RPMI8226 (cell line): Measurements from ENCODE around the gene SHISAL2B.
"Not testable (repeated sequence)": the region's sequence is repeated elsewhere in the genome, so short reads cannot be mapped to it uniquely, and the experiment has no call there.

ENCODE experiments used
- DNase-seq: peaks from one replicate; pipeline ENCODE4 v3.0.0-alpha.2; 2015

SHISAL2B gene

DNA sequence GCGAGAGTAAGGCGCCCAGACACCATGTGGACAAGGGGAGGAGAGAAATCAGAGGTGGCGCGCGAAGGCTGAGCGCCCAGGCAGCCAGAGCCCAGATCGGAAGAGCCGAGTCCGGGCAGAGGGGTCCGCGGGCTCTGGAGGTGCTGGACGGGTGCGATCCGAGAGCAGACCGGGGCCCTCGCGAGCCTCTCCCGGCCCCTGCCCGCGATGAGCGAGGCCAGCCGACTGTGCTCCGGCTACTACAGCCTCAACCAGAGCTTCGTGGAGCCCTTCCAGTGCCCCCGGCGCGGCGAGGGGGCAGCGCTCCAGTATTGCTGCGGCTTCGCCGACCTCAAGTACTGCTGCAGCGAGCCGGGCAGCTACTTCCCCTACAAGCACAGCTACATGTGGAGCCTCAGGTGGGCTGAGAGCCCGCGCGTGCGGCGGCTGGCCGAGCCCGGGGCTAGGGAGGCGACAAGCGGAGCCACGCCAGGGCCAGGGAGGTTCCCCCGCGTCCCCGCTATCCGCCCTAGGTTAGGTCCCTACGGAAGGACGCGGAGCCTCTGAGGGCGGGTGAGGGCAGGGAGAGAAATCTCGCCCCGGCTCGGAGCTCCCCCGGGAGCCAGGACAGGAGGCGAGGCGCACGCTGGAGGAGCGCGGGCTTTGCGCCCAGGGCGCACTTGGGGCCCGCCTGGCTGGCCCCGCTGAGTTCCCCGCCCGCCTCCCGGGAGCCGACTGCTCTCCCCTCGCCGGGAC, at the start of gene SHISAL2B:
Gene SHISAL2B (plus strand): TSS at position 87 of the 735 bp plus-strand sequence. CDS start 121 bp downstream, at position 208.
- no peak for DNase-seq

DNA sequence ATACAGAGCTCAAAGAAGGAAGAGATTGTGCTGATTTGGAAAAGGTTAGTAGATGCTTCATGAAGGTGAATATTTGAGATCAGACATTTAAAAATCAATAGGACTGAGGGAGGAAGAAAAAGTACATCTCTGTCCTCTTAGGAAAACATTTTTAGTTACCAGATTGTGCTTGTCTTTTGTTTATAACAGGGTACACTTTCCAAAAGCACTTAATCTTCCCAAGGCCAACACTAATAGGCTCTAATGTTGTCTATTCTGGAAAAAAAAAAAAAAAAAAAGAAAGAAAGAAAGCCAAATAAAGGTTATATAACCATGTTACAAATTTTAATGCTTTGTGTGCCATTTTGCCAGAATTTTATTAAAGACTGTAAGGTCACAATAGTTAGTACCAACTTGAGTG, 45.5 kb upstream of the SHISAL2B start:
- no peak for DNase-seq

DNA sequence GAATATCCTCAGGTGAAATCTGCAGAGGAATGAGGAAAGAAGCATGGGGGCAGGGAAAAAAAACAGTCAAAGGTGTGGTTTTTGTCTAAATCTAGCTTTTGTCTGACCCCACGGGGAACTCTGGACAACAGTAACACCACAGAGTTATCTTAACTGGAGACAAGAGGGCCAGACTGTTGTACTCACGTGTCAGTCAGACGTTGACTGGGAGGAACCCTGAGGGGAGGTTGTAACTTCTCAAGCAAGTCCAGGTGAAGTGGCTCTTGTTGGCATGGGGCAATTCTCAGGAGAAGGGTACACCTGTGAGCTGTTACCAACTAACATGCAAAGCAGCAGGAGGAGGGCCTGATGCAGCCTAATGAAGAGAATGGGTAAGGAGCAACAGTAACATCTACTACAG, 44.1 kb upstream of the SHISAL2B start:
- DNase-seq = no peak

DNA sequence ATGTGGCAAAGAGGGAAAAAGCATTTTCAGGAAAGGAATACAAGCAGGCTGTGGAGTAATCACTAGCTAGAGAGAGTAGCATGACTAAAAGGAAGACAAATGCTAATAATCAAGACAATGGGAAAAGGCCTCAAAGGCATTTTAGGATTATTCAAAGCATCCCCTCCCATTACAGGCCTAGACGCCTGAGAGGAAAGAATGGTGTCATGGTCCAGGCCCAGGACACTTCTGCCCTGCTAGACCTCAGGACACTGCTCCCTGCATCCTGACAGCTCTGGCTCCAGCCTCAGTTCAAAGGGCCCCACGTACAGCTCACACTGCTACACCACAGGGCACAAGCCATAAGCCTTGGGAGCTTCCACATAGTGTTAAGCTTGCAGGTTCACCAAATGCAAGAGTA, 40.8 kb upstream of the SHISAL2B start:
- DNase-seq = no peak

DNA sequence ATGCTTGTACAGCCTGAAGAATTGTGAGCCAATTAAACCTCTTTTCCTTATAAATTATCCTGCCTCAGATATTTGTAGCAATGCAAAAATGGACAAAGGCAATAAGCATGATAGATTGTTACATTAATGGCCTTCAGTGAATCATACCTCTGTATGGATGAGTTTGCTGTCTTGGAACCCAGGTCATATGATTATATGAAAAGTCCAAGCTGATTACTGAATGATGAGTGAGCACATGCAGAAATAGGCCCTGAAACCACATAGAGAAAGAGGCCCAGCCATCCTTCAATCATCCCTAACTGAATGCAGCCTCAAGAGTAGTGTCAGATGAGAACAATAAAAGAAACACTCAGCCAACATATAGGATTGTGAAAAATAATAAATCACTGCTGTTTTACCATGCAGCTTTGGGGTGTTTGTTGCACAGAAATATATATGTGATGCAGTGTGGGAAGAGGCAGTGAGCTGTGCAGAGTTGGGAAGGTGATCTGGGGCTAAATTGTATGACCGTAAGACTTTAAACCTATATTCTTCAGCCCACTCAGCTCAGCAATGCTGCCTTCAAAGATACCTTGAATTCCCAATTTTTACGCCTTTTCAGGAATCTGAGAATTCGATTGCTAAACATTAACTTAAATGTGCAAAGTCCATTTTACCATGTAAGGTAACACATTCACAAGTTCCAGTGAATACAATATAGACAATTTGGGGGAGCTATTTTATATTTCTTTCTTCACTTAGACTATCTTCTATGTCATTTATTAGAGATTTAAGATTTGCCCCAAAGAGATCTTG, 36.3 kb upstream of the SHISAL2B start:
- no peak for DNase-seq

DNA sequence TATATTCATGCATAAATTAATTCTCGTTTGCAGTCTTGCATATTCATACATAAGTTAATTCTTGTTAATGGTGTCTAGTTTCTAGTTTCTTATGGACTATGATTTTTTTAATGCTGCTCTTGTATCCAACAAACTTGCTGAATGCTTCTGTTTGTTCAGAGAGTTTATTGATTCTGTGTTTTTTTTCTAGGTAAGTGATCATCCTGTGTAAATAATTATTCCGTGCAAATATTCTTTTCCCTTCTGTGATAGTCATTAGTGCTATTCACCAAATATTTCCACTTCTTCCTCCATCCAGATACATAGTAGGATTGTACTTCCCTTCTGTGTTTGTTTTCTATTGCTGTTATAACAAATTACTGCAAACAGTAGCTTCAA, 35.8 kb upstream of the SHISAL2B start:
- no peak for DNase-seq

DNA sequence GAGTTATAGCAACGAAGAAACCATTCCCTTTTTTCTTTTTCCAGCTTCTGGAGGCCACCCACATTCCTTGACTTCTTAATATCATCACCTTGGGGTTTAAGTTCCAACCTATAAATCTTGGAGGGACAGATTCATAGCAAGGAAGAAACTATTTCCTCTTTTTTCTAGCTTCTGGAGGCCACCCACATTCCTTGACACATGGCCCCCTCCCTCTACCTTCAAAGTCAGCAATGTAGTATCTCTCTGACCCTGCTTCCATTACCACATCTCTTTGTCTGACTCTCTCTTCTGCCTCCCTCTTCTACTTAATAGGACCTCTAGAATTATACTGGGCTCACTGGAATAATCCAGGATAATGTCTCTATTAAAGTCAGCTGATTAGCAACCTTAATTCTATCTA, 34.7 kb upstream of the SHISAL2B start:
- no peak for DNase-seq

DNA sequence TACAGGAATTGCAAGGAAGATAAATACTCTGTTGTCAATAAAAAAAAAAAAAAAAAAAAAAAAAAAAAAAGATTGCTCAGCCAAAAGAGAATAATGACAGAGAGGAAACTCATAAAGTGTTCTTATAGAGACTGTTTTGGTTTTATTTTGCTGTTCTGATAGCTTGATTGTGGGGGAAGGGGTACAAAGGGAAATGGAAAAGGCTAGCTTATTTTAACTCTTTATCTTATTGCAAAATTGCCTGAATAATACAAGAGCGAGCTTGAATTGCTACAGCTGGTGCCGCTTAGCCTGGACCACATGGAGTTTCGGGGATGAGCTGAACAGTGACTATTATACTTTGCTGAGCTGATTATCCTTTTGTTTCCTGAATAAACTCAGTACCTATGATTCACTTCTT, 31.0 kb upstream of the SHISAL2B start:
- DNase-seq = no peak

DNA sequence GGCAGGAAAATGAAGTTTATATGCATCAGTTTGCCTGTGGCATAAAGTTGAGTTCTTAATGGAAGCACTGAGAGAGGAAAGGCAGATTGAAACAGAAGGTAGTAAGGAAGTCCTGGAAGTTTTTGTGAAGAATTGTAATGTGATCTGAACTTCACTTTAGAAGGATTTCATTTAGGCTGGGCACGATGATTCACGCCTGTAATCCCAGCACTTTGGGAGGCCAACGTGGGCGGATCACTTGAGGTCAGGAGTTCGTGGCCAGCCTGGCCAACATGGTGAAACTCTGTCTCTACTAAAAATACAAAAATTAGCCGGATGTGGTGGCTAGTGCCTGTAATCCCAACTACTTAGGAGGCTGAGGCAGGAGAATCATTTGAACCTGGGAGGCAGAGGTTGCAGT, 27.1 kb upstream of the SHISAL2B start:
- DNase-seq = not testable (repeated sequence)

DNA sequence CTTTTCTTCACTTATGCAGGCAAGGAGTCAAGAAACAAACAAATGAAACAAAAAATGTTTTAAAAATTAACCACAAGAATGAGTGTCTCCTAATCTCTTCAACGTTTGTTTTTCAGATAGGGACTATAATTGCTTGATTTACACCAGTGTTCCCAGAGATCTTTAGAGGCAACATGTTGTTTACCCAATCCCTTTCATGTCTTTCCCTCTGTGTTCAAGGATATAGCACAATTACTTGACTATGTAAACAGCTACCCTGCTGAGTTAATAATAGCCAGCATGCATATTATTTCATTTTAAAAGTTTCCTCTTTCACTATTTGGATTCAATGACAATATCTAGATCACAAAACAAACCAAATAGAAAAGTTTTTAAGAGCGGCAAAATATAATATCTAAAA, 25.1 kb upstream of the SHISAL2B start:
- no peak for DNase-seq

DNA sequence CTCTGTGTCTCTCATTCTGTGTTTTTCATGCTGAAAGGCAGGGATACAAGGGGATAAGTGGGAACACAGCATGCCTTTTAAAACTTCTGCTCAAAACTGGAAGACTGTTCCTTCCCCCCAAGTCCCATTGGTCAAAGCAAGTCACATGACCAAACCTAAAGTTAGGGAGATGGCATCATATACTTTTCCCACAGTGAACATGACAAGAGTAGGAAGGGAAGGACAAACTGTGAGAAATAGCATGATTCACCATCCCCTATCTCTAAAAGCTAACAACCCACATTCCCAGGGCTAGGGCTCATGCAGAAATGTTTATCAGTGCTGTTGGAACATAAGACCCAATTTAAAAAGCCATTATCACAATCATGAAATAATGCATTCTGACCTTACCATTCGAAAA, 24.2 kb upstream of the SHISAL2B start:
- no peak for DNase-seq

DNA sequence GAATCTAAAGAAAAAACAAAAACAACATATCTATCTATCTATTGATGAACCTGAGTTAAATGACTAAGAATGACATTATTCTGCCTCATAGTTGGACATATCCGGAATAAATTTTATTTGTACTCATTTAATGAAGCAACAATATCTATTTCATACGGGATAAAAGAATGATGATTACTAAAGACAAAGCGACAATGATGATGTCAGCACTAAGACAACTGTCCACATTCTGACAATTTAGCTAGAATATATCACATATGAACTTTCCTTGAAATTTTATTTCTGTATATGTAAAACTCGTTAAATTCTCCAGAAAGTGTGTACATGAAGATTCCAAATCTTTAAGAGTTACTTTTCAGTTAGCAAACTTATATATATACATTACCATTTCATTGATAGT, 23.2 kb upstream of the SHISAL2B start:
- DNase-seq = no peak

DNA sequence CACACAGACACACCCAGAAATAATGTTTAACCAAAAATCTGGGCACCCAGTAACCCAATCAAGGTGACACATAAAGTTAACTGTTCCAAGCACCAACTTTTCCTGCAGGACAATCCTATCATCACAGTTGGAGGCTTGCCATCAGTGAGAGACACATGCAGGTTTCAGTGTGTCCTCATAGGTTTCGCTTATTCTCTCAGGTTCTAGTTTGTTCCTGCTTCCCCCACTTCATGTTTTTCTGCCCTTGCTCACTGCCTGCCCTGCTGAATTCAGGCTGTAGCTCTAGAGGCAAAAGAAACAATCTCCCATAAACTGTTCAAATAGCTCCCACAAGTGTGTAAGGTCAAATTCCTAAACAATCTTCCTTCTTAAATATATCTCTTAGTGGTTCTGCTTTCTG, 20.0 kb upstream of the SHISAL2B start:
- DNase-seq = no peak

DNA sequence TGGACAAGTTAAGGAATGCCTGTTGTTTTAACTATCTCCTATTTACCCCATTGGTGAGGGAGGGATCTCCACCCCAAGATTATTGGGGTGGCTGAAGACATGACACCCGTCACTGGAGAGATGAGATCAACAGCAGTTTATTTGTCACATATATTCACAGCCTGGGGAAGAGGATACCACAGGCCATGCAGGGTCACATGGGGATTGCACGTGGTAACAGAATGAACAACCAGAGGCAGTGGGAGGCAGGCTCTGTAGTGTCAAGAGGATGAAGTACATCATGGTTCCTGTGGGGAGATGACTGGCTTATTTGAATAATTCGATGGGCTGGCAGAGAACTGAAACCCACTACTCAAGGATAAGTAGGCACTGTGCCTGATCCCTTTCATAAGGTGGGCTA, 18.6 kb upstream of the SHISAL2B start:
- DNase-seq = no peak

DNA sequence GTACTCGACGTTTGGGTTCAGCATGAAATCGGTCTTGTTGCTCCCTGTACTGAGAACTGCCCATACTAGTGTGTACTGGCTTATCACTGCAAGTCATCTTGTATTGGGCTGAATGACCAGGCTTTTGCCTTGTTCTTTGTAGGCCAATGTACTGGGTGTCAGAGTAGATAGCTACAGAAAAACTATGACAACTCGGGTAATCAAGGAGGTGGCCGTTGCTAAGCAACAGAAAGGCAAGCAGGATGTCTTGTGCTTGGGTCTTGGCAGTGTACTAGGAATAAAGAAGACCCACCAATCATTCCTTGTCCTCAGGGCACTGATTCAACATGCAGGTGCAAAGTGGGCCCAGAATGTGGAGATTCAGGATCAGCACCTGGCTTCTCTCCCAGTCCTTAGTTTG, 11.9 kb upstream of the SHISAL2B start:
- DNase-seq = no peak

DNA sequence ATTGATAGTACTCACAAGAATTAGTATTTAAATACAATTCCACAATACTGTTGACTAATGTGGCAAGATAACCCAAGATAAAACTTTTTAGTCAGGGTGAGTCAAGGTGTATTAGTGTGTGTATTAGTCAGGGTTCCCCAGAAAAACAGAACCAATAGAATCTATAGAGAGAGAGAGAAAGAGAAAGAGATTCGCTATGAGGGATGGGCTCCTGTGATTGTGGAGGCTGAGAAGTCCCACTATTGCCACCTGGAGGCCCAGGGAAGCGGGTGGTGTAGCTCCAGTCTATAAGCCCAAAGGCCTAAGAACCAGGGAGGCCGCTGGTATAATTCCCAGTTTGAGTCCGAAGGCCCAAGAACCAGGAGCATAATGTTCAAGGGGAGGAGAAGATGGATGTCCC, 10.0 kb upstream of the SHISAL2B start:
- DNase-seq = no peak

DNA sequence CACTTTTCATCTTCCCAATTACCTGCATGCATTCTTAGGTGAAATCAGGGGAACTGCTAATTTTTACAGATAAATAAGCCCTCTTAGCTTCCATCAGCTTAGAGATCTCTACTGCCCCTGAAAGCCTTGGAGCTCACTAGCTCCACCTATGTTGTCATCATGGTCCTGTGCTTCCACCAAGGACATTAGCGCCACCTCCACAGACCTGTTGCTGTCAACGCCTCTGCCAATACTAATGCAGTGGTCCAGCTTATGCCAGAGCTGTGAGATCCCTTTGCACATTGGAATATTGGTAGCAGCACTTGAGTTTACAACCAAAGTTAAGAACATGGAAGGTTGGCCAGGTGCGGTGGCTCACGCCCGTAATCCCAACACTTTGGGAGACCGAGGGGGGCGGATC, 7.7 kb upstream of the SHISAL2B start:
- DNase-seq = peak; percentile 8

DNA sequence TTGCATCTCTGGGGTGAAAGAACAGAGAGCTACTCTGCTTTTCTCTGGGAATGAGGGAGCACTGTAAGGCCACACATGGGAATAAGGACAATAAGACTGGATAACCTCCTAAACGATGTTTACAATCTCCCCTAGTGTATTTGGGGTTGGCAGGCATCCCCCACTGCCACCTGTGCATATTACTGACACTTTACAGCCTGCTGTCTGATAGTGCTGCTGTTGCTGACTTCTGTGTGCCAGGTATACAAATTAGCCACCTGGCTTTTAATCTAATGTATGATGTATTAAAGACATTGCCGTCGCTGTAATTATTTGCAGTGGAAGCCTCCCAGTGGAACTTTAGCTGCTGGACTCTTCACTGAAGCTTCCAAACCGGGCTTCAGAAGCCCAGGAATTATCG, 4.4 kb upstream of the SHISAL2B start:
- no peak for DNase-seq

DNA sequence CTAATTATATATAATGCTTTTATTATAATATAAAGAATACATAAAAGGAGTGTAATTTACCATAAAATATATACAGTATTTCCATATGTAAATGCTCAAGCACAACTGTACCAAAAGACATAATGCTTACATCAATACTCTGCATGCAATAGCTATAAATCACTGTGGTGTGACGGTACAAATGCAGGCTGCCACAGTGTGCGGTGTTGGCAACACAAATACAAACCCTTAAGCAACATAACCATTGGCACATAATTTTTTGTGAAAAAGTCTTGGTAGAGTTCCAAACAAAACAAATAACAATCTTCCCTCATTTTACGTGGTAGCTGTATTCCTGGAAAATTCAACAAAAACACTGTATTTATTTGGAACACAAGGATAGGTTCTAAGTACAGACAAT, 1.9 kb upstream of the SHISAL2B start:
- no peak for DNase-seq

DNA sequence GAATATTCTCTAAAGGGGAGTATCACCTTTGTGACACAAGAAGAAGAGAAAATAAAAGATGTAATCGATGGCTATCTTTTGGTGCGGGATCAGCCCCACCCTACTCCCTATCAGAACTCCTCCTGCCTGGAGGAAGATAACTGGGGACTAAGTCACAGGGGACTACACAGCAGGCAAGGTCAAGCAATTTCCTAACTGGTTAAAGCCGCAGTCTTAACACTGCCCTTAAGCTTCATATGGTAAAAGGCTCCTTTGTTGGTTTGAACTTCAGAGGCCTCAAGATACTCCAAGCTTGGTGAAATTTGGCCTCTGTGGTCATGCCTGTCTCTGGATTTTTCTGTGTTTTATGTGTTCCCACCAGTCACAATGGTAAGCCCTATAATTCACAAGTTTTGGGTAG, 1.3 kb upstream of the SHISAL2B start:
- DNase-seq = no peak

DNA sequence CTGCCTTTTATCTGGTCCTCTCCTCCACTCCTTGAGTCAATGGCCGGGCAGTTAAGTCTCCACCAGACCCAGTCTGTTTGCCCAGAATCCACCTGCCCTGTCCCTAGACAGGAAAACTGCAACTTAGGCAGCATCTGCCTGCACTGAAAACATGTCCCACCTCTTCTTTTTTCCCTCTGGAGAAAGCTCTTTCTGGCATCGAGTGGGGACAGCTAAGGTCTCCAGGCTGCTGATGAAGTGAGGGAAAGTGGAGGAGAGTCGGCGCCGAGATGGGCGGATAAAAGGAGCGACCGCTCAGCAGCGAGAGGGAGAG, 243 bp upstream of the SHISAL2B start:
- no peak for DNase-seq

DNA sequence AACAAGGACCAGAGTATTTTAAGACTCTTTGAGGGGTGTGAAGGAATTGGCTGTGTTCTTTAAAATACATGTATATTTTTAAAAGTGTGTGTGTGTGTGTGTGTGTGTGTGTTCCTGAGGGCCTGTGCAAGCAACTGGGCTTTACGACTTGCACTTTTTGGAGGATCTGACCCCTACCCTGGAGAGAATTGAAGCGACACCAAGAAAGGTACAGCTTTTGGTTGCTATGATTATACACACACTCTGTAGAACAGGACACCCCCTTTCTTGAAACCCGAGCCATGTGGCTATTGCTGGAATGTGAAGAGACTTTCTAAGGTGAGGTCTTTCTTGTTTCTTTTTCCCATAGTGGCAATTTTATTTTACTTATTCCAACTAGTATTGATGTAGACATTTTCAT, 988 bp downstream of the SHISAL2B start:
- no peak for DNase-seq

DNA sequence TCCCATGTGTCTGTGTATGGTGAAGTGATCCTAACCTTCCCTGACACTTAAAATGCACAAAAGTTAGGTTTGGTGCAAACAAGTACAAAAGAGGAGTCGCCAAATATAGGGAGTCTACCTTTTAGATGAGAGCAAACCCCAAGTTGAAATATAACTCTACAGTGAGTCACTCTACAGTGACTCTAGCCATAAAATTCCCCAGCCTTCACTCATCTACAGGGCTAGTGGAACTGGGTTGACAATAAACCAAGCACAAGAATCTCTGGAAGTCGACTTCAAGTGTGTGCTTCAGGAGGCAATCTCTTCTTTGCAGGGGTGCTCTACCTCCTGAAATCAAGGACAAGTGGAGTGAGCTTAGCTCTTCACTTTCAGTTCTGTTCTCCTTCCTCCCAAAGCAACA, 3.3 kb downstream of the SHISAL2B start:
- DNase-seq = no peak

DNA sequence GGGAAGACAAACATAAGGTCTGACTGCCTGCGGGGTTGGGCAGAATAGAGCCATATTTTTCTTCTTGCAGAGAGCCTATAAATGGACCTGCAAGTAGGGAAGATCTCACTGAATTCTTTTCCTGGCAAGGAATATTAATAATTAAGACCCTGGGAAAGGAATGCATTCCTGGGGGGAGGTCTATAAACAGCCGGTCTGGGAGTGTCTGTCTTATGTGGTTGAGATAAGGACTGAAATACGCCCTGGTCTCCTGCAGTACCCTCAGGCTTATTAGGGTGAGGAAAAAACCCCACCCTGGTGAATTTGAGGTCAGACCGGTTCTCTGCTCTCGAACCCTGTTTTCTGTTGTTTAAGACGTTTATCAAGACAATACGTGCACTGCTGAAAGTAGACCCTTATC, 6.1 kb downstream of the SHISAL2B start:
- DNase-seq = not testable (repeated sequence)

DNA sequence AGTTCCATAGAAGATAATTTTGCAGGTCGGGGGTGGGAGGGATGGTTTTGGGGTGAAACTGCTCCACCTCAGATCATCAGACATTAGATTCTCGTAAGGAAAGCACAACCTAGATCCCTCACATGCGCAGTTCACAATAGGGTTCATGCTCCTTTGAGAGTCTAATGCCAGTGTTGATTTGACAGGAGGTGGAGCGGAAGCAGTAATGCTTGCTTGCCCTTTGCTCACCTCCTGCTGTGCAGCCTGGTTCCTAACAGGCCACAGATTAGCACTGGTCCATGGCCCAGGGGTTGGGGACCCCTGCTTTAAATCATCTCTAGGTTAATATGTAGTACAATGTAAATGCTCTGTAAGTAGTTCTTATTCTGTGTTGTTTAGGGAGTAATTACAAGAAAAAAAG, 10.5 kb downstream of the SHISAL2B start:
- no peak for DNase-seq
